K562 (cell line): ENCODE results near the gene GMPR2. TPM values are rescaled to one million over a fixed set of nuclear protein-coding genes. Genes with fewer than 3 reads are reported as not detected.

ENCODE experiments used
- ATAC-seq: fragments of 200-7000 bp; cut with Tn5 transposase; 3 replicates; pipeline ENCODE4 v1.9.1; 2020; ENCODE audit warnings: moderate library complexity
- BruUV-seq: library from RNA; stranded (reverse); fragments of 400-500 nt; replicated peaks from 2 replicates; lab custom pipeline; 2021; lab: Mats Ljungman, UMichigan
- CTCF ChIA-PET: fragments of 300-600 bp; formaldehyde crosslinking; extraction: SDS; loops from one replicate; lab custom pipeline; 2021; ENCODE audit warnings: low intra/inter-chr PET ratio; lab: Yijun Ruan, JAX
- POLR2A ChIA-PET: fragments of 300-600, 350-650 bp; sonication (Branson Sonifier 250); formaldehyde crosslinking; extraction: SDS; loops from one replicate; lab custom pipeline; 2021; ENCODE audit warnings: antibody characterized with exemption, inconsistent platforms; lab: Yijun Ruan, JAX
- DNase-seq, 4 experiments: peaks; one replicate each; pipeline versions ENCODE4 v3.0.0 to v3.0.0-alpha.2; 2011 to 2018; ENCODE audit warnings: low spot score in 3 of 4, mixed read lengths in 3 of 4; ENCODE audit errors: extremely low read depth in 1 of 4
- FAIRE-seq: peaks from 2 replicates; lab custom pipeline; 2011; peaks lifted over from hg19 to GRCh38; lab: Jason Lieb, UNC
- H2AFZ ChIP-seq: 2 replicates; pipeline ENCODE4 v1.6.0; 2011; ENCODE audit warnings: low read depth, low read length, control low read depth, inconsistent platforms
- H3K27ac ChIP-seq: fragments of 200-600 bp; 3 replicates; pipeline ENCODE4 v1.8.0; 2011; ENCODE audit warnings: low read depth, mild to moderate bottlenecking, control low read depth, inconsistent platforms, low read length, moderate library complexity, mixed read lengths; ENCODE audit errors: extremely low read depth
- H3K27me3 ChIP-seq, 2 experiments: fragments of 300-600 bp in 1 of 2; 2 replicates in 1 of 2; 3 replicates in 1 of 2; pipeline versions ENCODE4 v1.6.0 to v1.8.0; 2011; ENCODE audit warnings: inconsistent platforms in 2 of 2, low read length in 2 of 2, mild to moderate bottlenecking in 1 of 2, mixed read lengths in 1 of 2, moderate library complexity in 1 of 2; ENCODE audit not compliant: control insufficient read depth in 2 of 2, insufficient read depth in 2 of 2
- H3K36me3 ChIP-seq: fragments of 300-600 bp; 3 replicates; pipeline ENCODE4 v1.8.0; 2011; ENCODE audit warnings: mild to moderate bottlenecking, low read length, inconsistent platforms; ENCODE audit not compliant: control insufficient read depth, insufficient read depth
- H3K4me1 ChIP-seq, 2 experiments: fragments of 200-600 bp in 1 of 2; replicated peaks in 1 of 2; 2 replicates in 1 of 2; 3 replicates in 1 of 2; pipeline versions ENCODE4 v1.5.1 to v1.8.0; 2011; ENCODE audit warnings: inconsistent platforms in 2 of 2, low read length in 2 of 2, mild to moderate bottlenecking in 1 of 2, mixed read lengths in 1 of 2, moderate library complexity in 1 of 2; ENCODE audit not compliant: control insufficient read depth in 2 of 2, insufficient read depth in 2 of 2
- H3K4me2 ChIP-seq: 2 replicates; pipeline ENCODE4 v1.6.1; 2011; ENCODE audit warnings: low read length, control low read depth, inconsistent platforms, mixed read lengths; ENCODE audit not compliant: insufficient read depth
- H3K4me3 ChIP-seq: fragments of 200-600 bp; sonication (generic), shearing (Covaris generic); 2 replicates; pipeline ENCODE4 v1.5.1; 2016; ENCODE audit warnings: control low read depth, inconsistent platforms
- H3K79me2 ChIP-seq: fragments of 200-600 bp; 3 replicates; pipeline ENCODE4 v1.8.0; 2011; ENCODE audit warnings: low read length, inconsistent platforms; ENCODE audit not compliant: control insufficient read depth, insufficient read depth
- H3K9ac ChIP-seq, 2 experiments: 2 replicates each; pipeline versions ENCODE4 v1.6.0 to v1.6.1; 2011; ENCODE audit warnings: low read depth in 2 of 2, low read length in 2 of 2, control low read depth in 1 of 2, inconsistent platforms in 1 of 2, mild to moderate bottlenecking in 1 of 2, mixed read lengths in 1 of 2; ENCODE audit not compliant: insufficient read depth in 1 of 2
- H3K9me1 ChIP-seq: one replicate; pipeline ENCODE4 v1.6.0; 2011; ENCODE audit warnings: inconsistent platforms, mild to moderate bottlenecking, low read length, moderate library complexity; ENCODE audit not compliant: control insufficient read depth, insufficient read depth
- H3K9me3 ChIP-seq: replicated peaks from 2 replicates; pipeline ENCODE4 v1.5.1; 2011; ENCODE audit warnings: low read depth, low read length, inconsistent platforms; ENCODE audit not compliant: control insufficient read depth, insufficient read depth
- H4K20me1 ChIP-seq: replicated peaks from 2 replicates; pipeline ENCODE4 v1.6.1; 2011; ENCODE audit warnings: low read length, inconsistent platforms, mixed read lengths; ENCODE audit not compliant: control insufficient read depth, insufficient read depth
- ESRRB ChIP-seq: fragments of 250-450 bp; sonication (Bioruptor Pico); IDR thresholded peaks from 2 replicates; pipeline ENCODE4 v1.5.0; 2020; ENCODE audit warnings: mild to moderate bottlenecking, moderate library complexity, borderline replicate concordance
- FUS ChIP-seq: fragments of 200-400 bp; formaldehyde crosslinking; optimal IDR thresholded peaks from 2 replicates; pipeline ENCODE3; 2017; ENCODE audit warnings: low read depth, low read length
- PML ChIP-seq: IDR thresholded peaks from 2 replicates; pipeline ENCODE4 v1.6.1; 2012; ENCODE audit warnings: low read length, inconsistent platforms
- PURB ChIP-seq: sonication (generic); formaldehyde crosslinking; IDR thresholded peaks from 2 replicates; pipeline ENCODE4 v1.9.0; 2021; ENCODE audit warnings: low read depth, mild to moderate bottlenecking, missing genetic modification reagents
- TEAD4 ChIP-seq, 2 experiments: sonication (generic) in 1 of 2; formaldehyde crosslinking in 1 of 2; IDR thresholded peaks; 2 replicates each; pipeline versions ENCODE4 v1.6.1 to v1.8.0; 2012 to 2022; ENCODE audit warnings: borderline replicate concordance in 1 of 2, inconsistent platforms in 1 of 2, low read length in 1 of 2, mild to moderate bottlenecking in 1 of 2, missing genetic modification reagents in 1 of 2
- YBX1 ChIP-seq: fragments of 450-650 bp; IDR thresholded peaks from 2 replicates; pipeline ENCODE4 v1.7.1; 2016; ENCODE audit warnings: mild to moderate bottlenecking
- ZBTB2 ChIP-seq: fragments of 450-650 bp; IDR thresholded peaks from 2 replicates; pipeline ENCODE4 v1.6.1; 2016; ENCODE audit warnings: antibody characterized with exemption
- ZFP36 ChIP-seq: fragments of 150-350 bp; IDR thresholded peaks from 2 replicates; pipeline ENCODE4 v1.6.1; 2018; ENCODE audit warnings: low read length, low read depth; ENCODE audit not compliant: partially characterized antibody
- ZNF212 ChIP-seq: fragments of 450-650 bp; formaldehyde crosslinking; IDR thresholded peaks from 2 replicates; pipeline ENCODE4 v1.4.0; 2020; ENCODE audit warnings: mild to moderate bottlenecking
- ZNF766 ChIP-seq: fragments of 200-800 bp; sonication (Bioruptor generic); conservative IDR thresholded peaks from 2 replicates; pipeline ENCODE4 v1.6.1; 2016; ENCODE audit warnings: missing genetic modification characterization, missing compliant biosample characterization
- WGBS: fragments of 100-300 bp; shearing (Covaris generic); methylation state at CpG from one replicate; pipeline ENCODE4 v1.1.6; 2016; ENCODE audit warnings: low coverage, mixed read lengths; ENCODE audit not compliant: insufficient coverage; ENCODE audit errors: missing lambda C conversion rate; 5-methylcytosine and 5-hydroxymethylcytosine counted together
- in situ Hi-C: fragments of 300-500 bp; cut with MboI; formaldehyde crosslinking; loops from 4 replicates; pipeline ENCODE4 v1.15.0; 2018; ENCODE audit warnings: inconsistent platforms, mixed read lengths
- intact Hi-C: fragments of 100-400 bp; cut with micrococcal nuclease; formaldehyde crosslinking; loops from 2 replicates; pipeline ENCODE4 v1.14.2; 2022
- polyA plus RNA-seq, 8 experiments: library from polyadenylated mRNA; depleted of rRNA in 4 of 8; stranded (reverse) in 5 of 8; unstranded in 3 of 8; fragments of >200 nt; fragmentation: Nextera tagmentation in 2 of 8; fragmentation: Illumina TruSeq in 1 of 8; extraction: Ambion mirVana in 2 of 8; extraction: Trizol in 1 of 8; gene quantifications; 2 replicates each; pipeline versions ENCODE4 v1.2.1 to v1.2.3, GENCODE V29; 2011 to 2014; ENCODE audit warnings: inconsistent platforms in 1 of 8, missing spikeins in 1 of 8
- total RNA-seq, 7 experiments: library from RNA; depleted of rRNA in 6 of 7; stranded (reverse); fragments of >200 nt in 6 of 7; fragmentation: Illumina TruSeq in 2 of 7; extraction: Trizol in 2 of 7; gene quantifications; 2 replicates each; pipeline versions ENCODE4 v1.2.1 to v1.2.3, GENCODE V29; 2011 to 2021; ENCODE audit warnings: low replicate concordance in 1 of 7

Gene GMPR2
- total and polyA plus RNA-seq, 9 of the 15 experiments (the other 6 are each of a cell fraction or from before 2014, with no cell fraction given) = 26.4 to 67.4 (median 36.3) TPM

- ATAC-seq (no peak; the same call in 2 of the 3 replicates), FAIRE-seq (no peak), DNase-seq (no peak)
- ChIA-PET CTCF (interaction anchor here (0.6 kb wide), 1 partner anchor 428 kb away, joined by 3 read pairs; no protein-coding TSS in a partner anchor), POLR2A (interaction anchor here (1.7 kb wide), 1 partner anchor 12 kb away, joined by 5 read pairs; no protein-coding TSS in a partner anchor)
- Histone ChIP-seq H3K9ac (no peak overlapping the region), H3K4me1 (no peaks in the 10 kb centered on the region; a peak in 1 of 5 replicates), H3K27ac (no peak overlapping the region), H3K9me1 (no peaks in the 10 kb centered on the region), H3K4me3 (no peak overlapping the region), H3K36me3 (no peaks in the 10 kb centered on the region), H3K27me3 (no peaks in the 10 kb centered on the region), H2AFZ (no peak overlapping the region), H3K79me2 (no peaks in the 10 kb centered on the region), H4K20me1 (no peaks in the 10 kb centered on the region), H3K9me3 (no peaks in the 10 kb centered on the region), H3K4me2 (no peak overlapping the region)
- intact Hi-C loops = no loop called here
- in situ Hi-C loops = no loop called here
- BruUV-seq = no TSS peak
- TF ChIP-seq FUS (no peak), ESRRB (CRISPR knock-in tag) (no peak), ZBTB2 (no peak), PURB (CRISPR knock-in tag) (no peak), YBX1 (no peak), ZNF766 (CRISPR knock-in tag) (no peak), TEAD4 (IDR thresholded peaks at IDR 0.05; ENCODE audit: low read length) (no peak), TEAD4 (CRISPR knock-in tag; IDR thresholded peaks at IDR 0.05; ENCODE audit: borderline replicate concordance) (no peak), ZNF212 (CRISPR knock-in tag) (no peak), ZFP36 (no peak), PML (no peak)
- 49% methylated on average over 5 of the region's 5 CpGs for WGBS
Measured at GRCh38 chr14:24283796-24284460, 51.2 kb downstream of the GMPR2 start.
